ENCODE data around the gene SEZ6L. TPM values are rescaled to one million over a fixed set of nuclear protein-coding genes. Genes with fewer than 3 reads are reported as not detected.

Gene SEZ6L
- total RNA-seq, 1 donor from 2014 or later, result 2.3 TPM

- Histone ChIP-seq H3K4me2 (ENCODE audit: low read length) (no peak overlapping the region), H2AFZ (ENCODE audit: low read depth, low read length) (no peak overlapping the region), H3K9me3 (ENCODE audit: insufficient read depth, low read depth, low read length) (no peaks in the 10 kb centered on the region), H3K4me1 (ENCODE audit: insufficient read depth, low read length) (no peaks in the 10 kb centered on the region), H3K36me3 (ENCODE audit: insufficient read depth, low read length) (no peaks in the 10 kb centered on the region), H3K9ac (ENCODE audit: low read length) (no peak overlapping the region), H3K4me3 (ENCODE audit: insufficient read depth, low read depth, low read length) (no peak overlapping the region), H4K20me1 (ENCODE audit: insufficient read depth, low read length) (no peaks in the 10 kb centered on the region), H3K27ac (ENCODE audit: low read depth, low read length) (no peak overlapping the region), H3K27me3 (ENCODE audit: insufficient read depth, low read length) (peaks cover 21% of the 10 kb centered on the region), H3K79me2 (ENCODE audit: insufficient read depth, low read length) (no peaks in the 10 kb centered on the region)
- FAIRE-seq, result no peak
- no peak overlapping the region for H3K4me3 Mint-ChIP-seq (ENCODE audit: unreplicated experiment)
- no peaks in the 10 kb centered on the region for H3K9me3 Mint-ChIP-seq (ENCODE audit: unreplicated experiment)
- H3K36me3 Mint-ChIP-seq (ENCODE audit: low read depth, unreplicated experiment), result no peaks in the 10 kb centered on the region
- no peak overlapping the region for H3K27ac Mint-ChIP-seq (ENCODE audit: unreplicated experiment)
- no peaks in the 10 kb centered on the region for H3K4me1 Mint-ChIP-seq (ENCODE audit: low read depth, unreplicated experiment)
- DNase-seq (ENCODE audit: low read depth), result no peak
- TF ChIP-seq CTCF (IDR thresholded peaks at IDR 0.05; ENCODE audit: insufficient read depth, low read depth, low read length), result no peak
- TF ChIP-seq EZH2 (IDR thresholded peaks at IDR 0.05; ENCODE audit: insufficient read depth, low read length), result no peak
- peaks cover 69% of the 10 kb centered on the region for H3K27me3 Mint-ChIP-seq (ENCODE audit: low read depth, unreplicated experiment)
These were observed 165.0 kb downstream of the SEZ6L start for GRCh38 chr22:26334232-26334631.

GRCh38 chr22:26336773-26337172 lies 167.5 kb downstream of the SEZ6L start:
- H3K27ac Mint-ChIP-seq (ENCODE audit: unreplicated experiment), result no peak overlapping the region
- DNase-seq (ENCODE audit: low read depth), result no peak

More at GRCh38 chr22:26336773-26337172, 167.5 kb downstream of the SEZ6L start:
- H3K79me2 ChIP-seq (ENCODE audit: insufficient read depth, low read length), result no peaks in the 10 kb centered on the region
- H3K27ac ChIP-seq (ENCODE audit: low read depth, low read length), result no peak overlapping the region
- H3K9me3 ChIP-seq (ENCODE audit: insufficient read depth, low read depth, low read length), result no peaks in the 10 kb centered on the region
- H3K36me3 ChIP-seq (ENCODE audit: insufficient read depth, low read length), result no peaks in the 10 kb centered on the region
- H3K4me1 ChIP-seq (ENCODE audit: insufficient read depth, low read length), result no peaks in the 10 kb centered on the region
- H3K27me3 ChIP-seq (ENCODE audit: insufficient read depth, low read length), result peaks cover 28% of the 10 kb centered on the region
- H3K4me1 Mint-ChIP-seq (ENCODE audit: low read depth, unreplicated experiment), result no peaks in the 10 kb centered on the region
- H3K4me3 Mint-ChIP-seq (ENCODE audit: unreplicated experiment), result no peak overlapping the region
- no peak overlapping the region for H2AFZ ChIP-seq (ENCODE audit: low read depth, low read length)
- peaks cover 80% of the 10 kb centered on the region for H3K27me3 Mint-ChIP-seq (ENCODE audit: low read depth, unreplicated experiment)
- no peaks in the 10 kb centered on the region for H4K20me1 ChIP-seq (ENCODE audit: insufficient read depth, low read length)
- H3K4me3 ChIP-seq (ENCODE audit: insufficient read depth, low read depth, low read length), result no peak overlapping the region
- H3K4me2 ChIP-seq (ENCODE audit: low read length), result no peak overlapping the region
- no peaks in the 10 kb centered on the region for H3K36me3 Mint-ChIP-seq (ENCODE audit: low read depth, unreplicated experiment)
- TF ChIP-seq CTCF (IDR thresholded peaks at IDR 0.05; ENCODE audit: insufficient read depth, low read depth, low read length) (no peak), EZH2 (IDR thresholded peaks at IDR 0.05; ENCODE audit: insufficient read depth, low read length) (no peak)
- H3K9ac ChIP-seq (ENCODE audit: low read length), result no peak overlapping the region
- H3K9me3 Mint-ChIP-seq (ENCODE audit: unreplicated experiment), result no peaks in the 10 kb centered on the region
- FAIRE-seq, result no peak
